Spleen (tissue), 7 donors: ENCODE measurements around the gene KRT8.

Experiments used
- POLR2A ChIP-seq, 3 donors: fragments of 450-650 bp; IDR thresholded peaks; one replicate each; pipeline ENCODE4 v1.5.1; 2017; ENCODE audit warnings: antibody characterized with exemption in 3 of 3, mild to moderate bottlenecking in 1 of 3
- POLR2AphosphoS5 ChIP-seq, 3 donors: sonication (generic); formaldehyde crosslinking; IDR thresholded peaks; one replicate each; pipeline ENCODE4 v1.5.1; 2017; ENCODE audit warnings: antibody characterized with exemption in 3 of 3
- TF ChIP-seq, protein P1 (sequence below), 11 experiments: fragments of 200-600 bp in 7 of 11; fragments of 450-650 bp in 4 of 11; sonication (generic) in 4 of 11; IDR thresholded peaks in 8 of 11; conservative IDR thresholded peaks in 3 of 11; 1 replicate in 7 of 11; 2 replicates in 4 of 11; pipeline versions ENCODE4 v1.4.0 to v1.8.0; 2016 to 2021; ENCODE audit warnings: antibody characterized with exemption in 11 of 11, inconsistent platforms in 4 of 11, mild to moderate bottlenecking in 1 of 11
- donor health status: DM: no; HTN: no; CAD: no; lungs with moderate emphysema.
- donor health status: DM: no; HTN: no; CAD: no.
- donor health status: DM: no; HTN: no; CAD: no.

DNA sequence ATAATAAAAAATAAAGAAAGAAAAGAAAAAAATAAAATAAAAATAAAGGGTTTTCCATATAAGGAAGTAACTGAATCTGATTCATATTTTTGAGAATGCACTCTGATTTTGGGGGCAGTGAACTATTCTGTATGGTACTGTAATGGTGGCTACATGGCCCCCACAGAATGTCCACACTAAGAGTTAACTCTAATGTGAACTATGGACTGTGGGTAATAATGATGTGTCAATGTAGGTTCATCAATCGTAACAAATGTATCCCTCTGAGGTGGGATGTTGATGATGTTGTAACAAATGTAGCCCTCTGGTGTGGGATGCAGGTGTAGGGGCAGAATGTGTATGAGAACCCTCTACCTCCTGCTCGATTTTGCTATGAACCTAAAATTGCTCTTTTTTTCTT is 13.8 kb downstream of the KRT8 start:
- TF ChIP-seq, protein P1, sequence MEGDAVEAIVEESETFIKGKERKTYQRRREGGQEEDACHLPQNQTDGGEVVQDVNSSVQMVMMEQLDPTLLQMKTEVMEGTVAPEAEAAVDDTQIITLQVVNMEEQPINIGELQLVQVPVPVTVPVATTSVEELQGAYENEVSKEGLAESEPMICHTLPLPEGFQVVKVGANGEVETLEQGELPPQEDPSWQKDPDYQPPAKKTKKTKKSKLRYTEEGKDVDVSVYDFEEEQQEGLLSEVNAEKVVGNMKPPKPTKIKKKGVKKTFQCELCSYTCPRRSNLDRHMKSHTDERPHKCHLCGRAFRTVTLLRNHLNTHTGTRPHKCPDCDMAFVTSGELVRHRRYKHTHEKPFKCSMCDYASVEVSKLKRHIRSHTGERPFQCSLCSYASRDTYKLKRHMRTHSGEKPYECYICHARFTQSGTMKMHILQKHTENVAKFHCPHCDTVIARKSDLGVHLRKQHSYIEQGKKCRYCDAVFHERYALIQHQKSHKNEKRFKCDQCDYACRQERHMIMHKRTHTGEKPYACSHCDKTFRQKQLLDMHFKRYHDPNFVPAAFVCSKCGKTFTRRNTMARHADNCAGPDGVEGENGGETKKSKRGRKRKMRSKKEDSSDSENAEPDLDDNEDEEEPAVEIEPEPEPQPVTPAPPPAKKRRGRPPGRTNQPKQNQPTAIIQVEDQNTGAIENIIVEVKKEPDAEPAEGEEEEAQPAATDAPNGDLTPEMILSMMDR (IDR thresholded peaks at IDR 0.05 in 8 of 11, conservative IDR thresholded peaks at IDR 0.05 in 3 of 11): no peak
- no peak for TF ChIP-seq POLR2A (IDR thresholded peaks at IDR 0.05)
- TF ChIP-seq POLR2AphosphoS5 (IDR thresholded peaks at IDR 0.05): no peak
